GM23338 (cell line): Measurements from ENCODE around the gene IRF2BPL. TPM values are rescaled to one million over a fixed set of nuclear protein-coding genes. Genes with fewer than 3 reads are reported as not detected.

Source experiments
- ATAC-seq: fragments of 200-7000 bp; cut with Tn5 transposase; 3 replicates; pipeline ENCODE4 v1.9.1; 2020
- DNase-seq: peaks from one replicate; pipeline ENCODE4 v3.0.0-alpha.2; 2015; ENCODE audit warnings: low spot score
- H2AFZ ChIP-seq: fragments of 200-600 bp; sonication (generic); 2 replicates; pipeline ENCODE4 v1.8.0; 2016; ENCODE audit warnings: antibody characterized with exemption, mild to moderate bottlenecking, moderate library complexity
- H3F3A ChIP-seq: fragments of 200-600 bp; sonication (generic); replicated peaks from 2 replicates; pipeline ENCODE4 v1.8.0; 2017; ENCODE audit warnings: antibody characterized with exemption, mixed run types, low read depth
- H3K27ac ChIP-seq: fragments of 200-600 bp; sonication (generic); 2 replicates; pipeline ENCODE4 v1.6.1; 2016; ENCODE audit warnings: low read depth
- H3K27me3 ChIP-seq: fragments of 200-600 bp; sonication (generic); 2 replicates; pipeline ENCODE4 v1.8.0; 2016; ENCODE audit warnings: mild to moderate bottlenecking, mixed run types, moderate library complexity; ENCODE audit not compliant: insufficient read depth
- H3K36me3 ChIP-seq: fragments of 200-600 bp; sonication (generic); 2 replicates; pipeline ENCODE4 v1.8.0; 2016; ENCODE audit warnings: mild to moderate bottlenecking; ENCODE audit not compliant: insufficient read depth
- H3K4me1 ChIP-seq: fragments of 200-600 bp; sonication (generic); 2 replicates; pipeline ENCODE4 v1.8.0; 2016; ENCODE audit warnings: mild to moderate bottlenecking, moderate library complexity; ENCODE audit not compliant: insufficient read depth
- H3K4me2 ChIP-seq: fragments of 200-600 bp; sonication (generic); 2 replicates; pipeline ENCODE4 v1.7.1; 2017; ENCODE audit warnings: mixed run types
- H3K4me3 ChIP-seq: fragments of 200-600 bp; sonication (generic); 2 replicates; pipeline ENCODE4 v1.6.1; 2016; ENCODE audit warnings: mixed run types
- H3K79me2 ChIP-seq: fragments of 200-600 bp; sonication (generic); replicated peaks from 2 replicates; pipeline ENCODE4 v1.8.0; 2017; ENCODE audit warnings: mild to moderate bottlenecking; ENCODE audit not compliant: insufficient read depth
- H3K9me2 ChIP-seq: fragments of 200-600 bp; sonication (generic); 2 replicates; pipeline ENCODE4 v1.8.0; 2017; ENCODE audit not compliant: insufficient read depth
- H4K20me1 ChIP-seq: fragments of 200-600 bp; sonication (generic); replicated peaks from 2 replicates; pipeline ENCODE4 v1.8.0; 2017; ENCODE audit warnings: mild to moderate bottlenecking; ENCODE audit not compliant: insufficient read depth
- H3K27ac Mint-ChIP-seq: 2 replicates; pipeline ENCODE4 v1.8.0; 2020; ENCODE audit warnings: inconsistent platforms, mild to moderate bottlenecking, moderate library complexity, mixed read lengths
- H3K27me3 Mint-ChIP-seq: 3 replicates; pipeline ENCODE4 v1.8.0; 2022; ENCODE audit warnings: low read depth, mild to moderate bottlenecking, moderate library complexity, mixed read lengths, inconsistent platforms; ENCODE audit not compliant: insufficient read depth, poor library complexity
- H3K36me3 Mint-ChIP-seq: 3 replicates; pipeline ENCODE4 v1.8.0; 2021; ENCODE audit warnings: low read depth, mild to moderate bottlenecking, inconsistent platforms, moderate library complexity, mixed read lengths
- H3K4me1 Mint-ChIP-seq: 3 replicates; pipeline ENCODE4 v1.8.0; 2020; ENCODE audit warnings: mild to moderate bottlenecking, inconsistent platforms, mixed read lengths
- H3K4me3 Mint-ChIP-seq: 3 replicates; pipeline ENCODE4 v1.8.0; 2021; ENCODE audit warnings: moderate library complexity, mild to moderate bottlenecking, inconsistent platforms, mixed read lengths
- H3K9me3 Mint-ChIP-seq: 3 replicates; pipeline ENCODE4 v1.8.0; 2020; ENCODE audit warnings: moderate library complexity, mild to moderate bottlenecking, inconsistent platforms, mixed read lengths
- CREB1 ChIP-seq: fragments of 250-450 bp; sonication (Bioruptor Pico); IDR thresholded peaks from 2 replicates; pipeline ENCODE4 v1.5.0; 2020; ENCODE audit warnings: low read depth, mild to moderate bottlenecking, moderate library complexity
- CTCF ChIP-seq, 2 experiments: fragments of 200-600 bp in 1 of 2; sonication (generic) in 1 of 2; conservative IDR thresholded peaks; 2 replicates each; pipeline versions ENCODE4 v1.5.1 to v1.6.1; 2016 to 2017; ENCODE audit warnings: antibody characterized with exemption in 2 of 2, low read depth in 2 of 2, mild to moderate bottlenecking in 2 of 2, moderate library complexity in 1 of 2
- ETS1 ChIP-seq: IDR thresholded peaks from 2 replicates; pipeline ENCODE4 v1.6.1; 2016; ENCODE audit warnings: antibody characterized with exemption
- EZH2 ChIP-seq: fragments of 200-600 bp; sonication (generic); IDR thresholded peaks from one replicate; pipeline ENCODE4 v1.8.0; 2017; ENCODE audit warnings: antibody characterized with exemption, mild to moderate bottlenecking, low read depth; ENCODE audit not compliant: unreplicated experiment
- EZH2phosphoT487 ChIP-seq: fragments of 200-600 bp; sonication (generic); IDR thresholded peaks from one replicate; pipeline ENCODE4 v1.8.1; 2018; ENCODE audit warnings: antibody characterized with exemption; ENCODE audit not compliant: unreplicated experiment
- JUNB ChIP-seq: IDR thresholded peaks from one replicate; pipeline ENCODE4 v1.6.1; 2016; ENCODE audit warnings: antibody characterized with exemption; ENCODE audit not compliant: unreplicated experiment
- NANOG ChIP-seq: IDR thresholded peaks from 2 replicates; pipeline ENCODE4 v1.6.1; 2016; ENCODE audit warnings: antibody characterized with exemption, borderline replicate concordance
- POLR2AphosphoS5 ChIP-seq: IDR thresholded peaks from 2 replicates; pipeline ENCODE4 v1.6.1; 2016; ENCODE audit warnings: antibody characterized with exemption, low read depth
- REST ChIP-seq: IDR thresholded peaks from one replicate; pipeline ENCODE4 v1.6.1; 2018; ENCODE audit warnings: antibody characterized with exemption; ENCODE audit not compliant: unreplicated experiment
- STAT1 ChIP-seq: IDR thresholded peaks from one replicate; pipeline ENCODE4 v1.6.1; 2016; ENCODE audit warnings: antibody characterized with exemption; ENCODE audit not compliant: unreplicated experiment
- ZNF114 ChIP-seq: fragments of 250-450 bp; sonication (Bioruptor Pico); IDR thresholded peaks from 2 replicates; pipeline ENCODE4 v1.5.0; 2020; ENCODE audit warnings: mild to moderate bottlenecking, moderate library complexity
- ZNF331 ChIP-seq: fragments of 250-450 bp; sonication (Bioruptor Pico); IDR thresholded peaks from 2 replicates; pipeline ENCODE4 v1.5.0; 2020; ENCODE audit warnings: low read depth, mild to moderate bottlenecking, moderate library complexity
- ZNF462 ChIP-seq: fragments of 250-450 bp; sonication (Bioruptor Pico); IDR thresholded peaks from 2 replicates; pipeline ENCODE4 v1.5.0; 2020; ENCODE audit warnings: mild to moderate bottlenecking, moderate library complexity
- polyA plus RNA-seq: library from polyadenylated mRNA; unstranded; fragments of >200 nt; fragmentation: Nextera tagmentation; extraction: Ambion mirVana; gene quantifications from 2 replicates; pipeline ENCODE4 v1.2.1, GENCODE V29; 2016
- total RNA-seq: library from RNA; depleted of rRNA; stranded (reverse); fragments of >200 nt; shearing (Covaris generic); gene quantifications from 2 replicates; pipeline ENCODE4 v1.2.3, GENCODE V29; 2014

Gene IRF2BPL
- total and polyA plus RNA-seq, 2 experiments from 2014 or later = 11.2 to 119 TPM

- H3K4me1 ChIP-seq = peaks cover 48% of the 10 kb centered on the region
- H3F3A ChIP-seq = peaks cover 32% of the 10 kb centered on the region
- H3K4me1 Mint-ChIP-seq = peaks cover 50% of the 10 kb centered on the region
- no peak overlapping the region for H2AFZ ChIP-seq
- no peaks in the 10 kb centered on the region for H3K27me3 ChIP-seq
- no peaks in the 10 kb centered on the region for H3K9me2 ChIP-seq
- H3K79me2 ChIP-seq = peaks cover 61% of the 10 kb centered on the region
- H4K20me1 ChIP-seq = no peaks in the 10 kb centered on the region
- peak overlapping the region; percentile 87 for H3K4me3 Mint-ChIP-seq
- peak; percentile 55 for DNase-seq
- H3K36me3 Mint-ChIP-seq = peaks cover 25% of the 10 kb centered on the region
- H3K36me3 ChIP-seq = no peaks in the 10 kb centered on the region
- H3K4me2 ChIP-seq = peak overlapping the region; percentile 98
- peak; percentile 5 for ATAC-seq
- H3K4me3 ChIP-seq = peak overlapping the region; percentile 75
- H3K27me3 Mint-ChIP-seq = peaks cover 26% of the 10 kb centered on the region
- H3K27ac ChIP-seq = no peak overlapping the region
- H3K27ac Mint-ChIP-seq = no peak overlapping the region
- no peak for TF ChIP-seq POLR2AphosphoS5
- TF ChIP-seq CREB1 (CRISPR knock-in tag) = no peak
- TF ChIP-seq CTCF (conservative IDR thresholded peaks at IDR 0.05; ENCODE audit: low read depth in 2 of 2) = no peak
- no peak for TF ChIP-seq REST
- no peak for TF ChIP-seq EZH2
- no peak for TF ChIP-seq NANOG
- no peak for TF ChIP-seq ZNF114 (CRISPR knock-in tag)
- no peak for TF ChIP-seq JUNB
- TF ChIP-seq ZNF462 (CRISPR knock-in tag) = no peak
- no peak for TF ChIP-seq ZNF331 (CRISPR knock-in tag)
- TF ChIP-seq STAT1 = no peak
- TF ChIP-seq EZH2phosphoT487 = no peak
- no peak for TF ChIP-seq ETS1
- H3K9me3 Mint-ChIP-seq = peaks cover 3% of the 10 kb centered on the region; the same call in 1 of the 3 replicates
These were observed 1.5 kb downstream of the IRF2BPL start for GRCh38 chr14:77026930-77027537.
